ES-I3 (cell line): Measurements from ENCODE around the gene PNPT1.
"Not testable (repeated sequence)": the region's sequence is repeated elsewhere in the genome, so short reads cannot be mapped to it uniquely, and the experiment has no call there.

Source experiments
- H3K36me3 ChIP-seq: 2 replicates; pipeline ENCODE4 v1.6.1; 2013; ENCODE audit warnings: mild to moderate bottlenecking, low read length, control low read depth, moderate library complexity; ENCODE audit not compliant: insufficient read depth
- H3K4me1 ChIP-seq: 2 replicates; pipeline ENCODE4 v1.6.1; 2013; ENCODE audit warnings: mild to moderate bottlenecking, control low read depth, low read length; ENCODE audit not compliant: insufficient read depth
- H3K9ac ChIP-seq: 2 replicates; pipeline ENCODE4 v1.6.1; 2013; ENCODE audit warnings: low read depth, mild to moderate bottlenecking, low read length, moderate library complexity
- H3K9me3 ChIP-seq: 2 replicates; pipeline ENCODE4 v1.6.1; 2013; ENCODE audit warnings: mild to moderate bottlenecking, low read length, moderate library complexity; ENCODE audit not compliant: control insufficient read depth, insufficient read depth

PNPT1 gene

GRCh38 chr2:55693181-55694125 lies at the start of gene PNPT1:
PNPT1 (minus strand) TSS chr2:55693844; CDS start chr2:55693823, 21 bp downstream.
- Histone ChIP-seq H3K4me1 (no peaks in the 10 kb centered on the region), H3K9me3 (no peaks in the 10 kb centered on the region), H3K9ac (peak within 1 kb of the TSS; percentile 70), H3K36me3 (0 out of 2 replicates have a peak, but pooled peaks cover under 1% of the 10 kb centered on the region)

GRCh38 chr2:55742996-55743395 lies 49.4 kb upstream of the PNPT1 start:
- Histone ChIP-seq H3K4me1 (no peaks in the 10 kb centered on the region), H3K9ac (no peak overlapping the region), H3K36me3 (no peaks in the 10 kb centered on the region), H3K9me3 (no peaks in the 10 kb centered on the region)

- not testable (repeated sequence) for H3K9me3 ChIP-seq, H3K4me1 ChIP-seq, H3K36me3 ChIP-seq
Observed at GRCh38 chr2:55736019-55736536, 42.4 kb upstream of the PNPT1 start.

GRCh38 chr2:55734726-55735125 lies 41.1 kb upstream of the PNPT1 start:
- Histone ChIP-seq H3K9me3 (no peaks in the 10 kb centered on the region), H3K4me1 (no peaks in the 10 kb centered on the region), H3K36me3 (no peaks in the 10 kb centered on the region)

More at GRCh38 chr2:55736019-55736536, 42.4 kb upstream of the PNPT1 start:
- H3K9ac ChIP-seq, result not testable (repeated sequence)

GRCh38 chr2:55733335-55733734 lies 39.7 kb upstream of the PNPT1 start:
- Histone ChIP-seq H3K9me3 (no peaks in the 10 kb centered on the region), H3K4me1 (no peaks in the 10 kb centered on the region), H3K9ac (no peak overlapping the region), H3K36me3 (no peaks in the 10 kb centered on the region)

More at GRCh38 chr2:55734726-55735125, 41.1 kb upstream of the PNPT1 start:
- no peak overlapping the region for H3K9ac ChIP-seq

- no peaks in the 10 kb centered on the region for H3K4me1 ChIP-seq
- no peaks in the 10 kb centered on the region for H3K36me3 ChIP-seq
- no peak overlapping the region for H3K9ac ChIP-seq
- no peaks in the 10 kb centered on the region for H3K9me3 ChIP-seq
Observed at GRCh38 chr2:55732854-55733253, 39.2 kb upstream of the PNPT1 start.

- H3K4me1 ChIP-seq, result no peaks in the 10 kb centered on the region
- H3K9me3 ChIP-seq, result no peaks in the 10 kb centered on the region
- H3K36me3 ChIP-seq, result no peaks in the 10 kb centered on the region
Observed at GRCh38 chr2:55729136-55729685, 35.6 kb upstream of the PNPT1 start.

GRCh38 chr2:55721596-55722215 lies 28.1 kb upstream of the PNPT1 start:
- H3K36me3 ChIP-seq, result no peaks in the 10 kb centered on the region

More at GRCh38 chr2:55729136-55729685, 35.6 kb upstream of the PNPT1 start:
- H3K9ac ChIP-seq, result no peak overlapping the region

GRCh38 chr2:55720417-55720816 lies 26.8 kb upstream of the PNPT1 start:
- no peaks in the 10 kb centered on the region for H3K9me3 ChIP-seq
- H3K4me1 ChIP-seq, result no peaks in the 10 kb centered on the region
- H3K9ac ChIP-seq, result no peak overlapping the region
- H3K36me3 ChIP-seq, result no peaks in the 10 kb centered on the region

More at GRCh38 chr2:55721596-55722215, 28.1 kb upstream of the PNPT1 start:
- Histone ChIP-seq H3K4me1 (no peaks in the 10 kb centered on the region), H3K9me3 (no peaks in the 10 kb centered on the region), H3K9ac (no peak overlapping the region)

- no peaks in the 10 kb centered on the region for H3K9me3 ChIP-seq
- H3K9ac ChIP-seq, result no peak overlapping the region
- H3K36me3 ChIP-seq, result no peaks in the 10 kb centered on the region
- no peaks in the 10 kb centered on the region for H3K4me1 ChIP-seq
Observed at GRCh38 chr2:55719852-55720251, 26.2 kb upstream of the PNPT1 start.

- Histone ChIP-seq H3K4me1 (no peaks in the 10 kb centered on the region), H3K9me3 (no peaks in the 10 kb centered on the region), H3K36me3 (no peaks in the 10 kb centered on the region), H3K9ac (no peak overlapping the region)
Observed at GRCh38 chr2:55718165-55719008, 24.7 kb upstream of the PNPT1 start.

GRCh38 chr2:55715626-55716025 lies 22.0 kb upstream of the PNPT1 start:
- Histone ChIP-seq H3K4me1 (0 out of 2 replicates have a peak, but pooled peaks cover 7% of the 10 kb centered on the region), H3K9ac (no peak overlapping the region), H3K9me3 (no peaks in the 10 kb centered on the region), H3K36me3 (no peaks in the 10 kb centered on the region)

- not testable (repeated sequence) for H3K9ac ChIP-seq, H3K9me3 ChIP-seq, H3K36me3 ChIP-seq, H3K4me1 ChIP-seq
Observed at GRCh38 chr2:55715178-55715577, 21.5 kb upstream of the PNPT1 start.
